ENCODE data around the gene CREG1.

DNA sequence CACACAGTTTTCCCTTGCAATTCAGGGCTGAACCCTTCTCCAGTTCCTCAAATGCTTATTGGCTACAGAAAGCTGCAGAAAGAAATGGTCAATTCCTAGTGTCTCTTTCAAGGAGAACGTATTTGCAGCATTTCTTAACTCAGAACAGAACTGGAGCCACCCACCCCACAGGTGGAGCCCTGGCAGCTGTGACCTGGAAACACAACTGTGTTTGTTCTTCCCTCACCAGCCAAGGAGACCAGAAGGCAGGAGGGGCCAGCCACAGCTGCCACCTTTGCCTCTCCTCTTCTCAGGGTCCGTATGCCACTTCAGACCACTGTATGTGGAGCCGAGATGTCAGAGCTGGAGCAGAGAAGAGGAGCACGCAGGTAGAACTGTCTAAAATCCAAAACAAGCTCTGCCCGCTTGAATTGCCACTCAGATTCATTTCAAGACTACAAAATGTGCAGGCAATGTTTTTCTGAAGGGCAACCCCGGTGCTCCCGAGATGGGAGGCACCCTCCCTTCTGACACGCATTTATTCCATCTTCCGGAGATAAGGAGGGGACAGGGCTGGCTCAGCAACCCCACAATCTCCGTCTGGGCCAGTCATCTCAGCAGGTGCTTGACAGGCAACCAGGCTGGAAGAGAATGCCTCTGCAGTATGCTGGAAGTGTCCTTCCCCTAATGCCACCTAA, 51.9 kb downstream of the CREG1 start:
- TF ChIP-seq POLR2AphosphoS5 (IDR thresholded peaks at IDR 0.05; ENCODE audit: borderline replicate concordance, low read depth, low read length) (no peak), EZH2 (IDR thresholded peaks at IDR 0.05) (no peak), FOXP2 (optimal IDR thresholded peaks at IDR 0.05; ENCODE audit: control extremely low read depth, extremely low read length, insufficient read depth) (no peak)

All from SK-N-MC (cell line).